NCI-H146 (cell line): Measurements from ENCODE around the gene HPF1.
"Not testable (repeated sequence)": the region's sequence is repeated elsewhere in the genome, so short reads cannot be mapped to it uniquely, and the experiment has no call there.

Source experiments
- DNase-seq: peaks from one replicate; lab custom pipeline; 2025; lab: John Stamatoyannopoulos, UW

The HPF1 gene

DNA sequence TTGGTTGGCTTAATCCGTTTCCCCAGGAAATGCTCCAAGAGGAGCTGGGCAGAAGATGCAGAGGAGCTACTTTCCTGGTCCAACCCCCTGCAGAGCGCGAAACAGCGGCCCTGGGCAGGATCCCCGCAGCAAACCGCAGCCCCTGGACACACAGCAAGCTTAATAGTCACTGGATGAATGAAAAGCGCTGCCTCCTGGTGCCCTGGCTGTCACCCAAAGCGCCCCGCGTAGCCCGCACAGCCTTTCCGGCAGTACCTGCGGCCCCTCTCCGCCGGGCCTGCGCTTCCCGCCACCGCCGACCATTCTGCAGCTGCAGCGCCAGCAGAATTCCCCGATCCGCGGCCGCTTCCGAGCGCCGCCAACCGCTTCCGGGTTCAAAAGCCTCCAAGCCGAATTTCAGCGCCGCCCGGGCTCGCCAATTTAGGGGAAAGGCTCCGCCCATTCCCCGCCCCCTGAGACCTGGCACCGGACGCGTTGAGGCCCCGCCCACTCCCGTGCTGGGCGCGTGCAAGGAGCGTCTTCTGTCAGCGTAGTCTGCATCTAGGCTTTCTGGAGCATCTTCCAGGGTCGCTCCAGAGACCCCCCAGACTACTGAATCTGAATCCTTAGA is at the start of gene HPF1:
Gene HPF1, minus strand, starts transcription at position 370 of the 610 bp plus-strand sequence. Its CDS starts 67 bp downstream, at position 303.
- DNase-seq: peak; percentile 90

DNA sequence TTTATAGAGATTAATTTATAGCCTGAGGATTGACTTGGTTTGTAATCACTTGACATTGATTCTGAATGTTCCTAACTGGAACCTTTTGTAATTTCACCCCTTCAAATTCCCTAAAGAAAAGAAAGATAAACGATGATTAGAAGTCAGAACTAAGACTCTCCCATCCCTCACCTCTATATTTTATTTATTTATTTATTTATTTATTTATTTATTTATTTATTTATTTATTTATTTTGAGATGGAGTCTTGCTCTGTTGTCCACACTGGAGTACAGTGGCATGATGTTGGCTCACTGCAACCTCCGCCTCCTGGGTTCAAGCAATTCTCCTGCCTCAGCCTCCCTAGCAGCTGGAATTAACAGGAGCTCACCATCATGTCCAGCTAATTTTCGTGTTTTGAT is 49.0 kb upstream of the HPF1 start:
- DNase-seq: not testable (repeated sequence)

DNA sequence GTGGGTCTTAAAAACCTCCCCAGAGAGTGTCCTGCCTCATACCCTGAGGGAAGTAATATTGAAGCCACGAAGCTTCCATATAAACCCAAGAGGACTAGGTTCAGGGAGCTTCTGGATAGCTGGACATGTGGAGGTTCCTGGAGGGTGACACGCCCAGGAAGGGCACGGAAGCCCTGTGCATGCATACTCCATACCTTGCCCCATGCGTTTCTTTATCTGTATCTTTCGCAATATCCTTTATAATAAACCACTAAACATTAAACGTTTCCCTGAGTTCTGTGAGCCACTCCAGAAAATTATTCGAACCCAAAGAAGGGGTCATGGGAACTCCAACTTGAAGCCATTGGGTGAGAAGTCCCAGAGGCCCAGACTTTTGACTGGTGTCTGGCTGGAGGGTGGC is 45.7 kb upstream of the HPF1 start:
- no peak for DNase-seq

DNA sequence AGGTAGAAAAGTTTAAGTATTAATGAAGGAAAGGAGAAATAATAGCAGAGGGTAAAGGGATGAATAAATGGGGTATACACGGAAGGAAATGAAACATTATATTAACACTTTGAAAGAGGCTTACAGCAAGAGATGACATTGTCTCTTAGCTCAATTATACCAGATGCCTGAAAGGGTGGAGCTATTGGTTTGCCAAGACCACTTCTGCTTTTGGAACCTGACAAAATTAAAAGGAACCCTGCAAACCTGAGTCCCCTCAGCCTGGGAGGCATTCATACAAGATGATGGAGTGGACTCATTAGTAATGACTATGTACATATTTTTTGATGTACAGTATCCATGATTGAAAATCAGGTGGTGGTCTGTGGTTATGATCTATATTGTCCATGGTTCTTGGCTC is 45.1 kb upstream of the HPF1 start:
- DNase-seq: no peak

DNA sequence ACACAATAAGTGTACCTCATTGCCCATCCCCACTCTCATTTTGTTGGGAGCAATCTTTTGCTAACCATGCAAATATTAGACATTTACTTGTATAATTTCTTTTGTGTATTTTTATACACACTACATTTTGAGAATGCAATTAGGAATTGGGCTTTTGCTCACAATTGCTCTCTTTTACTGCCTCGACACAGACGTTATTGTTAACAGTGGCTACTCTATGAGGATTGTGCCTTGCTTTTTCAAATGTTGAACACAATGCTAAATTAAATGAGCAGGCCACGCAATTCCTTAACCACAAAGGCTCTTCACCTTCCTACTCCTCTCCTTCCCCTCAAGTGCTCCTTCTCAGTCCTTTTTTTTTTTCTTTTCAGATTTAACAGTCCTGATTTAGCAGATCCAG is 42.8 kb upstream of the HPF1 start:
- DNase-seq: no peak

DNA sequence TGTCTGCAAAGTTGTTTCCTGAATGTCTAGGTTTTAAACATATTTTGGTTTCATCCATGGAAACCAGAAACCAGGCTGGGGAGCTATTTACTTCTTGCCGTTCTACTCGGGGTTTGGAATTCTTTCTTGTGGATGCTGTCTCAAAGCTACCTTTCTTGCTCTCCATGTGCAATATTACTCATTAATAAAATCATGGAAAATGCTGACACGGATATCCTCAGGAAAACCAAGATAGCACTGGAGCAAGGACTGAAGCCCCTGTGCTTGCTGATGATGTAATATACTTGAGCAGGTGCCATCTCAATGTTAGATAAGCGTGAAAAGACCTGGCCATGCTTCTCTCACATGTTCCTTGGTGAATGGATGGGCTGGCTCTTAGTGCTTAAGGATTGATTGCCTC is 41.5 kb upstream of the HPF1 start:
- DNase-seq: no peak

DNA sequence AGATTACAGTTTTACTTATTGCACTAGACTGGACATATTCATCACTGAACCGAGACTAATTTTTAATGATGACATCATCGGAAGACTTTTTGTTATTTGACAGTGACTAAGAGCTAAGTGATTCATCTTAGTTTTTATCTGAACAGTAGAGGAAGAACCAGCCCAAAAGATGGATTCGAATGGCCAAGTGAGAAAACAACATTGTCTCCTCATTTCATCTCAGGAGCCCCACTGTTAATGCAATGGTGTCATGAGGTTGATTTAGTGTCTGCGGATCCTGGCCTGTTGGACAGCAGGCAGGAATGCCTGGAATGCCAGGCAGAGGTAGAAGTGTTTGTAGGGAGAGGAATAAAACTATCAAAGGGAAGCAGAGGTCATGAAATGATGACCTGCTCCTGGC is 37.8 kb upstream of the HPF1 start:
- no peak for DNase-seq

DNA sequence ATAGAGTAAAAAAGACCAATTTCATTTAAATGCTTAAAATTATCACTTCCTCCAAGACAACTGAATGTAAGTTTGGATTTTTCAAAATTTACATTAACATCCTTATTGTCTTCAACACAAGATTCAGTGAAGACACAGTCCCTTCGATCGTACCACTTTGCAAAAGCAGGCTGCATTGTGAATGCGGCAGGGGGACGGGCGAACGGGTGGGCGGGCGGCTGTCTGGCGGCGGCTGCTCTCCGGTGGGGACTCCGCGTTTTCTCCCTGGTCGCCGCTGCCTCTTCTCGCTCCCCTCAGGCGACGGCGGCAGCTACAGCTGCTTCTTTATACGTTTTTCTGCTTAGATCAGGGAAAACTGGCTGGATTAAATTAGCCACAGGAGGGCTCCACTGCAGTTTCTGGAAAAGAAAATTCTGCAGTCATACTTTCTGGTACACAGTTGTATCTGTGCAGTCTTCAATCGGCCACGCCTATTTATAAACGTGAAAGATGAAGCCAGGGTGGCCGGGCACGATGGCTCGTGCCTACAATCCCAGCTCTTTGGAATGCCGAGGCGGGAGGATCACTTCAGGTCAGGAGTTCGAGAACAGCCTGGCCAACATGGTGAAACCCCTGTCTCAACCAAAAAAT is 33.9 kb upstream of the HPF1 start:
- peak; percentile 66 for DNase-seq

DNA sequence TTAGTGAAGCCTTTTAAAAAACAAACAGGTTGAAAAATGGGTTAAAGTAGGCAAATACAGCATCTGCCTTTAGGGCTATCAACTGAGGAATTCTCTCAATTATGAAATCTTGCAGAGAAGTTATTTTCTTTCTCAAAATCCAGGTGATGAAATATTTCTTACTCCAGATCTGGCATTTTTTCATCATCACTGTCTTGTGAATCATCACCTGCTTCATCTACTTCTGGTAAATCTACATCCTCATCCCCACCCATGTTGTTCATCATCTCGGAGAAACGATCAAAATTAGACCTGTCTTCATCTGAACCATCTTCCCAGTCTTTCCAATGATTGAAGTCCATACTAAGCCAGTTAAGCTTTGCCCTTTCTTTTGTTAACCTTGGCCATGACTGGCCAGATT is 33.3 kb upstream of the HPF1 start:
- no peak for DNase-seq

DNA sequence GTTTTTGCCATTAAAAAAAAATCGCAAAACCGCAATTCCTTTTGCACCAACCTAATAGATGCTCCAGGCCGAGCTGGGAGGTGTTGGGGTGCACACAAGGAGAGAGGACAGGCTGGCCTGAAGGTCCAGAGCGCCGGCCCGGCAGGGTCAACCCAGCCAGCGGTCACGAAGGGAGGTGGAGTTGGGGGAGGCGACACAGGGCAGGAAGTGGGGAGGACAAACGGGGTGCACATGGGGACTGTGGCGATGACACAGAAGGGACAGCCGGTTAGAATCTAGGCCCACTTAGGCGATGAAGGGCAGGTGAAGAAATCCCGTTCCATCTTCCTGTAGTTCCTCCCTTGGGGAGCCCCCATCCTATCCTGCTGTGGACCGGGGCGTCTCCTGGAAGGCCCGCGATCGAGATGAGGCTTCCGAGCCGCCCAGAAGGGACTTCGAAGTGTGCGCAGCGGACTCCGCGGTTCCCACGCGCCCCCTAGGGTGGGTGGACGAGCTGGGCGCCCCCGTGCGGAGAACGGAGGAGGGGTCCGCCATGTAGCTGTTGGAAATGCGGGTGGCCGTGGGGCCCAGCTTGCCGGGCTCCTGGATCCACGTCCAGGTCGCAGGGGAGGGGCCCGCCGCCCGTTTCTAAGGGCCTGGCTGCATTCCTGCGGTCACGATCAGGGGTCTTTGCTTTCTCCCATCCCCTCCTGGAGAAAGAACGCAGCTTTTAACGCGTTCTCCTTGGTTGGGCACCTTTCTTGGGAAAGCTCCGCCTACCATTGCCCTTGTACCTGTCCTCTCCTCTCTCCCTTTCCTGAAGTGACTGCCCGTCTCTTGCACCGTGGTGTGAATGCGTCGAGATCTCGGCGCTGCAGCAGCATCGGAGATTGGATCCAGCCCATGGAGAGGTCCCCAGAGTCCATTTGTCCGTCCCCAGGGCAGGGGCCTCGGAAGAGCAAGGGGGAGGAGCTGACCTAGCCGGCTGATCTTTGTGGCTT is 17.0 kb upstream of the HPF1 start:
- no peak for DNase-seq

DNA sequence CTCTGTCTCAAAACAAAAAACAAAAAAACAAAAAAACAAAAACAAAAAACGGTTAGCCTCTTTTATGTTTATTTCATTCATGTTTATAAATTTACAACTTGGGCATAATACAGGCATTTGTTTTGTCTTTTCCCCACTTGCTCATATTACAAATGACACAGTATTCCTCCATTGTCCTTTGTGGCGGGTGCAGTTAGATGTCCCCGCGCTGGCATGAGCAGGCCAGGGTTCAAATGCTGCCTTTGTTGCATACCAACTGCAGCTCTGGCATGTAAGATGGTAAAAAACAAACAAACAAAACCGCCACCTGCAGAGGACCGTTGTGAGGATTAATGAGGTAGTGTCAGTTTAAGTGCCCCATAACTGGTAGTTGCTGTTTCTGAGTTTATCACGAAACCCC is 16.1 kb upstream of the HPF1 start:
- no peak for DNase-seq

DNA sequence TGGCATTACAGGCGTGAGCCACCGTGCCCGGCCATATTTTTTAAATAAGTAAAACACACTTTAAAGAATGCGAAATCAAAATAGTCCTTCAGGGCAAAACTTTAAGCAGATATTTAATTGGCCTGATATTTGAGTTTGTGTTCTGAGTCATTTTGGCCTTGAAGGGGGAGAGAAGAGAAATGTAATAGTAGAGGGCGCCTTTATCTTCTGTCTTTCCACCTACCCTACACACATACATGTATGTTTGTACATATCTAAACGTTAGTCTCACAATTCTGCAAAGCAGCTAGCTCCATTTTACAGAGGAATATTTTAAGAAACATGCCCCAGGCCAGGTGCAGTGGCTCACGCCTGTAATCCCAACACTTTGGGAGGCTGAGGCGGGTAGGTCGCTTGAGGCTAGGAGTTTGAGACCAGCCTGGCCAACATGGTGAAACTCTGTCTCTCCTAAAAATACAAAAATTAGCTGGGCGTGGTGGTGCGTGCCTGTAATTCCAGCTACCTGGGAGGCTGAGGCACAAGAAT is 13.9 kb upstream of the HPF1 start:
- DNase-seq: not testable (repeated sequence)

DNA sequence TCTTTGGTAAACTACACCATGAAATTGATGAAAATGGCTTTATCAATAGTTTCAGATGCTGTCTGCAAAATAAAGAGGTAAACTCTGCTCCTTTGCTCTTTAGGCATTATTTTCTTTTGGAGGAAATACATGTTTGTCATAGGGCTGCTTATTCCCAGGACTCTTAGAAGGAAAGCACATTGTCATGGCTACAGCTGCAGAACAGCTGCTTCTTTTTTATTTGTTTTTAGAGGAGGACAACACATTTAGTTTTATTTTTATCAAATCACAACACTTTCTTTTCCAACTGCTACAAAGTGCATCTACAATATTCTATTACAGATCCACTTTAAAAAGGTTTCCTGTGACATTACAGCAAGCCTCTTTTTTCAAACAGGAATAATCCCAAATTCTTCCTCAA is 12.7 kb upstream of the HPF1 start:
- no peak for DNase-seq

DNA sequence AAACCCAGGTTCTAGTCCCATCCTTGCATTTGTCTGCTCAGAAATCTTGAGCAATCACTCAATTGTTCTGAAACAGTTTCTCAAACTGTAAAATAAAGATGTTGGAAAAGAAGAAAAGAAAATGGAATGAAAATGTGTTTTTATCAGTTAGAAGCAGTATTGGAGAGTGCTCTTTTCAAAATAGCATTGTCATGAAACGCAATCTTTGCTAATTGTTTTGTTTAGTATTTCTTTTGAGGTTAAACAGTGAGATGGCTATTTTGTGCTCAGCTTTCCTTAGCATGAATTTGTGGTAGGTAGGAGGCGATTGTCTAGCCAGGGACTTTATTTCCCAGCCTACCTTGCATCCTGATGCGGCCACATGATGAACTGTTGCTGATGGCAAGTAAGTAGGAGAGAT is 10.6 kb upstream of the HPF1 start:
- no peak for DNase-seq

DNA sequence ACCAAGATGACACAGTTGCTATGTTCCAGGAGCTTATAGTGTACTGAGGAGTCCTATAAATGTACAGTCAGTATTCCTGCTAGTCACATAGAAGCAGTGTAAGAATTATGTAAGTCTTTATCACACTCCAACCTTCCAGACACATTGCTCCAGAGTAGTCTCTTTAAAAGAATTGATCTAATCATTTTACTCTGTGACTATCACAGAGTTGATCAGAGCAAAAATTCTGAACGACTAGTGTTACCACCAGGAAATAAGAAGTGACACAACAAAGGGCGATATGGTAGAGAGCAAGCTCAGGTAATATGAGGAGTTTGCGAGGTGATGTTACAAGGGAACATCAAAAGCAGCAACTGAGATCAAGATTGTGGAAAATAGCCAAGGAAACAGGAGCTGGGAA is 9.0 kb upstream of the HPF1 start:
- DNase-seq: no peak

DNA sequence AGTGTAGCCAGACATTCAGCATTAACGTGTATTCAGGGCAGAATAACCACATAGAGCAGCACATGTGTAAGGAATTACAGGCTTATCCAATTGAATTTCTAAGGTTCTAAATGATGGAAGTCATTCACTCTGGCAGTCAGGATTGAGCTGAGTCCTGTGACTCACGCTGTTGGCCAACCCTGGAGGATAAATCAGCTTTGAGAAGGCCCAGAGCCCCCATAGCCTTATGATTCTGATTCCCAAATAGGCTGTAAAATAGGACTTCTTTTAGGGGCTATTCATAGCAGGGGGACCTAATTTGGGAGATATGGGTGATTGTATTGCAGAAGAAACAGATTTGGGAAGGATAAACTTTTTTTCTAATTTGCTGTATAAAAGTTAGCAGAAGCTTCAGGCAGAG is 8.1 kb upstream of the HPF1 start:
- DNase-seq: no peak

DNA sequence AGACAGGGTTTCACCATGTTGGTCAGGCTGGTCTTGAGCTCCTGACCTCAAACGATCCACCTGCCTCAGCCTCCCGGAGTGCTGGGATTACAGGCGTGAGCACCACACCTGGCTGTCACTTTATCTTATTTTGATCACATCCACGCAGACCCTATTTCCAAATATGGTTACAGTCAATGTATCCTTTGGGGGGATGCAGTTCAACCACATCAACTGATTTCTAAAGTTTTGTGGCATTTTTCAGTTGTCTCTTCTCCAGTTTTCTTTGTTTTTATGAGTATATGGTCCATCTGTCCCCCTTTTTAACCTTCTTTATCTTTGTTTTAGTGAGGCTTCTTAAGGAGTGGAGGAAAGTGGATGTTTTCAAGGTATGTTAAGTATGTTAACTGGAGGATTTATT is 4.1 kb upstream of the HPF1 start:
- no peak for DNase-seq

DNA sequence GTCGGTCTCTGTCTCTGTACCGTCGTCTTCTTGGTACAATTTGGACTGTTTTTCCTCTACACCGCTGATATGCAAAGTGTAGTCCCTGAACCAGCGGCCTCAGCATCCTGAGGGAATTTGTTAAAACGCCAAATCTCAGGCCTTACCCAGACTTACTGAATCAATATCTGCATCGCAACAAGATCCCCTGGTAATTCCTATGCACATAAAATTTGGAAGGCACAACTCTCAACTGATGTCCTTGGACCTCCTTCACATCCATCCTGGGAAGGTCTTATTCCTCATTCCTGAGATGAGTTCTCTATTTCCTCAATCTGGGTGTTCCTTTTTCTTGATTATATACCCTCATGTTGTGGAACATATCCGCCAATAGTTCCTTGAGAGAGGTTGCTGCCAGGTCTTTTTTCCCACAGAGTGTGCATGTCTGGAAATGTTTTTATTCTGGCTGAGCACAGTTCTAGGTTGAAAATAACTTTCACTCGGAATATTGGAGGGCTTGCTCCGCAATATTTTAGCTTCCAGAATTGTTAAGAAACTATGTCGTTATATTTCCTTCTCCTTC is 738 bp upstream of the HPF1 start:
- no peak for DNase-seq

DNA sequence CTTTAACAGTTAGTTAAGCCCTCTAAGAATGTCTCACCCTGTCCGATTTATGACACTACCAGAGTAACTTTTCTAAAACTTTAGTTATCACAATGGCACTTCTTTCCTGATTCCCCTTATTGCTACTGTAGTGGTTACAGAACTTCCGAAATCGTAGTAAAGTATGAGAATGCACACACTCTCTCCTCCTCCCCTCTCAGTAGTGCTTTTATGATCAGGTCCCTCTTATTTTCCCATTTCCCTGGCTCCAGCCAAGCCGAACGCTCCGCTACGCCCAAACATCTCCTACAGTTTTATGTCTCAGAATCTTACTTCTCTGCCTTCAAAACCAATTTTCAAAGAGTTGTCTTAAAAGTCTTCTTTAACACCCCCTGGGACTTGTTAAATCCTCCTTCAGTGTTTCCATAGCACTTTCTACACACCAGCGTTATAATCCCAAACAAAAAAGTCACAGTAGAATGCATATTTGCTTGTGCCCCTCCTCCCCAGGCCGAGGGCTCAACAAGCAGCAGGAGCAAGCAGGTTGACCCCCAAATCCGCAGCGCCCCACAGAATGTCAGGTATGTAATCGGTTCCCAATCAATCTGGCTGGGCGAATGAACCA is 671 bp downstream of the HPF1 start:
- DNase-seq: no peak

DNA sequence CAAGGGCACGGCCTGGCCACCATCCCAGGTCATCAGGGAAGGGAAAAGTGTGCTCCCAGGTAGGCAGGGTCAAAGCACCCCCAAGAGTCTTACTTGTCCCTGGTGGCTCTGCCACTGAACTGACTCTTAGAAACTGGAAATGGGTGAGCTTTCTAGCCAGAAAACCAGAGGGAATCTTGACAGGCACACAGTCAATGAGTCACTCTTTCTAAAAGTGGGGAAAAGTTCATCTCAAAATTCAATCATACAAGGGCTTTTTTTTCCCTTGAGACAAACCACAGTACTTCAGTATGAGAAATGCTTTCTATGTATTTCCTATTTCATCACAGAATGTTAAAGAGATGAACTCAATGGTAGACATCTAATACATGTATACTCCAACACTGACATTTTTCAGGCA is 12.5 kb downstream of the HPF1 start:
- DNase-seq: no peak

DNA sequence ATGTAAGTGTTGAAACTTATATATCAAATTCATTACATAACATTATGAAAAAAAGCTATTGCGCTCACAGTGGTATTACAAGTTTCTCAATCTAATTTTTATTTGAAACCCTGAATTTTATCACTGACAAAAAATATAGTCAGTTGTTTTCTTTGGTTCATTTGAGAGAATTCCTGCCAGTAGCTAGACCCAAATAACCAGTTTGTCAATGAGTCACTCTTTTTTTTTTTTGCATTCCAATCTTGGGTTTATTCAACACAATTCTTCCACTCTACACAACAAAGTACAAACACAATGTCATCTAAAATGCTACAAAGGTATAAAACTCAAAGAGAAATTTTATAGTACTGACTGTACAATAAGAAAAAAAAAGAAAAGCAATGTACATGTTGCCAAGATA is 13.1 kb downstream of the HPF1 start:
- no peak for DNase-seq

DNA sequence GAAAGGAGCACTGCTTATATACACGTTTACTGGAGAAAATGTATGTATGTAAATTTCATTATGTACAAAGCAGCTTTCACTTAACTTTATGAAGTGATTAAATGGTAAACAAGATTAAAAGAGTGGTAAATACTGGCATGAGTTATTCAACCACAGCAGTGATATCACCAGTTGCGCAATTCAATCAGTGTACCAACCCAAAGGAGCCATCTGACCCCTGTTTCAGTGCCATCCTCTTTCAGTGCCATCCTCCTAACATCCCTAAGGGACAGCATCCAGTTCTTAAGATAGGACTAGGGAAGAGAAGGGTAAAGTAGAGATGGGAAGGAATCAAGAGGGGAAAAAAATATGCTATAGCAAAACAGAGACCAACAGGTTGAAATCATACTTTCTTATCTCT is 16.2 kb downstream of the HPF1 start:
- no peak for DNase-seq
